K562 (cell line): ENCODE measurements around the gene USP13. TPM values are rescaled to one million over a fixed set of nuclear protein-coding genes. Genes with fewer than 3 reads are reported as not detected.

Experiments
- GTF2E2 ChIP-seq: fragments of 200-800 bp; sonication (Bioruptor generic); IDR thresholded peaks from 2 replicates; pipeline ENCODE4 v1.6.1; 2016; ENCODE audit warnings: missing genetic modification characterization, missing compliant biosample characterization
- HNRNPLL ChIP-seq: fragments of 200-400 bp; formaldehyde crosslinking; IDR thresholded peaks from 2 replicates; pipeline ENCODE4 v1.6.1; 2017; ENCODE audit warnings: low read length, low read depth, mild to moderate bottlenecking; ENCODE audit not compliant: poor library complexity, severe bottlenecking
- NFE2L1 ChIP-seq: fragments of 450-650 bp; IDR thresholded peaks from 2 replicates; pipeline ENCODE4 v1.6.1; 2016; ENCODE audit warnings: missing genetic modification characterization, low read depth, mild to moderate bottlenecking, missing compliant biosample characterization, moderate library complexity, borderline replicate concordance
- RHOXF2B ChIP-seq: fragments of 250-450 bp; sonication (Bioruptor Pico); conservative IDR thresholded peaks from 2 replicates; pipeline ENCODE4 v1.5.1; 2021
- U2AF1 ChIP-seq: fragments of 200-400 bp; formaldehyde crosslinking; optimal IDR thresholded peaks from 2 replicates; pipeline ENCODE3; 2017; ENCODE audit warnings: mild to moderate bottlenecking, low read depth, low read length, moderate library complexity
- ZFP30 ChIP-seq: fragments of 250-450 bp; sonication (Bioruptor Pico); IDR thresholded peaks from 2 replicates; pipeline ENCODE4 v1.8.0; 2022; ENCODE audit warnings: moderate library complexity, mild to moderate bottlenecking, inconsistent platforms, borderline replicate concordance
- ZNF3 ChIP-seq: fragments of 250-450 bp; sonication (Bioruptor Pico); IDR thresholded peaks from 2 replicates; pipeline ENCODE4 v1.5.0; 2021; ENCODE audit warnings: mild to moderate bottlenecking, moderate library complexity
- ZNF780A ChIP-seq: fragments of 250-450 bp; sonication (Bioruptor Pico); IDR thresholded peaks from 2 replicates; pipeline ENCODE4 v1.5.0; 2021; ENCODE audit warnings: mild to moderate bottlenecking
- polyA plus RNA-seq, 8 experiments: library from polyadenylated mRNA; depleted of rRNA in 4 of 8; stranded (reverse) in 5 of 8; unstranded in 3 of 8; fragments of >200 nt; fragmentation: Nextera tagmentation in 2 of 8; fragmentation: Illumina TruSeq in 1 of 8; extraction: Ambion mirVana in 2 of 8; extraction: Trizol in 1 of 8; gene quantifications; 2 replicates each; pipeline versions ENCODE4 v1.2.1 to v1.2.3, GENCODE V29; 2011 to 2014; ENCODE audit warnings: inconsistent platforms in 1 of 8, missing spikeins in 1 of 8
- total RNA-seq, 7 experiments: library from RNA; depleted of rRNA in 6 of 7; stranded (reverse); fragments of >200 nt in 6 of 7; fragmentation: Illumina TruSeq in 2 of 7; extraction: Trizol in 2 of 7; gene quantifications; 2 replicates each; pipeline versions ENCODE4 v1.2.1 to v1.2.3, GENCODE V29; 2011 to 2021; ENCODE audit warnings: low replicate concordance in 1 of 7
- TF ChIP-seq, protein P1 (sequence below), 2 experiments: fragments of 450-650 bp; IDR thresholded peaks; 2 replicates each; pipeline ENCODE4 v1.6.1; 2016; ENCODE audit warnings: mild to moderate bottlenecking in 2 of 2, borderline replicate concordance in 1 of 2, low read depth in 1 of 2, moderate library complexity in 1 of 2
- TF ChIP-seq, protein P2 (sequence below): sonication (generic); formaldehyde crosslinking; IDR thresholded peaks from 2 replicates; pipeline ENCODE4 v1.8.1; 2022; ENCODE audit warnings: missing genetic modification reagents
- TF ChIP-seq, protein P3 (sequence below): fragments of 450-650 bp; IDR thresholded peaks from 2 replicates; pipeline ENCODE4 v1.6.1; 2016; ENCODE audit warnings: mild to moderate bottlenecking

The USP13 gene
- total and polyA plus RNA-seq, 9 of the 15 experiments (the other 6 are each of a cell fraction or from before 2014, with no cell fraction given), result 0.11 to 2.3 (median 0.51) TPM

DNA sequence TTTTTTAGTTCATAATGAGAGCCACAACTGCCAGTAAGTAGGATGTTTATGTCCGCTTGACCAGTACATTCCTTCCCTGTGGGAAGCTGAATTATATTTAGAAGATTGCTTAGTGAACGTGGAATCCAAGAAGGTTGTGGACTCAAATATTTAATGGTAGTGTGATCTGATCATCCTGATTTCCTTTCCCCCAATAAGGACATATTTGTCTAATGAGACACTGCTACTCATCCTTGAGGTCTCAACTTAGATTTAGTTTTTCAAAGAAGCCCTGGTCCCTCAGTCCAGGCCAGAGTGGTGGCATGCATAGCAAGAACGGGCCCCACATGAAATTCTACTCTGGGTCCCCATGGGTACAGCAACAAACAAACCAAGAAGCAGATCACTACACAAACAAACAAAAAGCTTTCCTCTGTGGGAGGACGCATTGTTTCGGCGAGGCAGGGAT, 60.8 kb downstream of the USP13 start (continued):
- TF ChIP-seq, protein P1, sequence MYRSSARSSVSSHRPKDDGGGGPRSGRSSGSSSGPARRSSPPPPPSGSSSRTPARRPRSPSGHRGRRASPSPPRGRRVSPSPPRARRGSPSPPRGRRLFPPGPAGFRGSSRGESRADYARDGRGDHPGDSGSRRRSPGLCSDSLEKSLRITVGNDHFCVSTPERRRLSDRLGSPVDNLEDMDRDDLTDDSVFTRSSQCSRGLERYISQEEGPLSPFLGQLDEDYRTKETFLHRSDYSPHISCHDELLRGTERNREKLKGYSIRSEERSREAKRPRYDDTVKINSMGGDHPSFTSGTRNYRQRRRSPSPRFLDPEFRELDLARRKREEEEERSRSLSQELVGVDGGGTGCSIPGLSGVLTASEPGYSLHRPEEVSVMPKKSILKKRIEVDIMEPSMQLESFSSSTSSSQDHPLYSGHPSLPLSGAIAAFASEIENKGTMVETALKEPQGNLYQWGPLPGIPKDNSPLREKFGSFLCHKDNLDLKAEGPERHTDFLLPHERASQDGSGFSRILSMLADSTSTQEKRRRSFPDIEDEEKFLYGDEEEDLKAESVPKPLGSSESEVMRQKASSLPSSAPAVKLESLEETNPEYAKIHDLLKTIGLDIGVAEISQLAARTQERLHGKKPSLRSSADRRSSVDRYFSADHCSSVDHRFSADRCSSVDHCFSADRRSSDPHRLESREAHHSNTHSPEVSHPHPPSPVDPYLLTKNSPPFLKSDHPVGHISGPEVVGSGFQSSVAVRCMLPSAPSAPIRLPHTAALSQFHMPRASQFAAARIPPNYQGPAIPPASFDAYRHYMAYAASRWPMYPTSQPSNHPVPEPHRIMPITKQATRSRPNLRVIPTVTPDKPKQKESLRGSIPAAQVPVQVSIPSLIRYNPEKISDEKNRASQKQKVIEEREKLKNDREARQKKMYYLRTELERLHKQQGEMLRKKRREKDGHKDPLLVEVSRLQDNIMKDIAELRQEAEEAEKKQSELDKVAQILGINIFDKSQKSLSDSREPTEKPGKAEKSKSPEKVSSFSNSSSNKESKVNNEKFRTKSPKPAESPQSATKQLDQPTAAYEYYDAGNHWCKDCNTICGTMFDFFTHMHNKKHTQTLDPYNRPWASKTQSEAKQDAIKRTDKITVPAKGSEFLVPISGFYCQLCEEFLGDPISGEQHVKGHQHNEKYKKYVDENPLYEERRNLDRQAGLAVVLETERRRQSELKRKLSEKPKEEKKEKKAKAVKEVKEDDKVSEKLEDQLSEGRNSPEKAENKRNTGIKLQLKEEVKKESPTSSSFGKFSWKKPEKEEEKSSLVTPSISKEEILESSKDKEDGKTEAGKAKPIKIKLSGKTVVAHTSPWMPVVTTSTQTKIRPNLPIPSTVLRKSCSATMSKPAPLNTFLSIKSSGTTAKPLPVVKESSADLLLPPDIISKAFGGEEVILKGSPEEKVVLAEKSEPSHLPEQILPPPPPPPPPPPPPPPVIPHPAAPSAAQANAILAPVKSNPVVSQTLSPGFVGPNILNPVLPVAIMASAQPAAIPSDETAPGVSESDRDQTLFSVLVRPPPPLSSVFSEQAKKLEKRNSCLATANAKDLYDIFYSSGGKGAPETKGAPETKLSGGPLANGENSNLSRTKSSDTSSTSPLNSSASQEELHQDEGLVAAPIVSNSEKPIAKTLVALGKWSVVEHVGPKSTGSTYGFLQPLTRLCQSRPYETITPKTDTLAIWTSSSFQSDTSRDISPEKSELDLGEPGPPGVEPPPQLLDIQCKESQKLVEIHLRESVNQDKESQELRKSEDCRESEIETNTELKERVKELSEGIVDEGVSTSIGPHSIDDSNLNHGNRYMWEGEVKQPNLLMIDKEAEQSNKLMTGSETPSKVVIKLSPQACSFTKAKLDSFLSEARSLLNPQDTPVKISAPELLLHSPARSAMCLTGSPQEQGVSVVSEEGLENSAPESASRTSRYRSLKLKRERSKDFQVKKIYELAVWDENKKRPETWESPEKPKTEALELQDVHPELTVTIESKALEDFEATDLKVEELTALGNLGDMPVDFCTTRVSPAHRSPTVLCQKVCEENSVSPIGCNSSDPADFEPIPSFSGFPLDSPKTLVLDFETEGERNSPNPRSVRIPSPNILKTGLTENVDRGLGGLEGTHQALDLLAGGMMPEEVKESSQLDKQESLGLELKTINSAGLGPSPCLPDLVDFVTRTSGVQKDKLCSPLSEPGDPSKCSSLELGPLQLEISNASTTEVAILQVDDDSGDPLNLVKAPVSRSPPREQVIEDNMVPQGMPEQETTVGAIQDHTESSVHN (IDR thresholded peaks at IDR 0.05; ENCODE audit: borderline replicate concordance in 1 of 2, low read depth in 1 of 2), result no peak
- TF ChIP-seq U2AF1, result no peak
- no peak for TF ChIP-seq NFE2L1 (tag)
- no peak for TF ChIP-seq ZFP30 (CRISPR knock-in tag)
- no peak for TF ChIP-seq ZNF3 (CRISPR knock-in tag)
- TF ChIP-seq HNRNPLL, result no peak
- no peak for TF ChIP-seq RHOXF2B
- no peak for TF ChIP-seq ZNF780A (CRISPR knock-in tag)
- TF ChIP-seq, protein P2, sequence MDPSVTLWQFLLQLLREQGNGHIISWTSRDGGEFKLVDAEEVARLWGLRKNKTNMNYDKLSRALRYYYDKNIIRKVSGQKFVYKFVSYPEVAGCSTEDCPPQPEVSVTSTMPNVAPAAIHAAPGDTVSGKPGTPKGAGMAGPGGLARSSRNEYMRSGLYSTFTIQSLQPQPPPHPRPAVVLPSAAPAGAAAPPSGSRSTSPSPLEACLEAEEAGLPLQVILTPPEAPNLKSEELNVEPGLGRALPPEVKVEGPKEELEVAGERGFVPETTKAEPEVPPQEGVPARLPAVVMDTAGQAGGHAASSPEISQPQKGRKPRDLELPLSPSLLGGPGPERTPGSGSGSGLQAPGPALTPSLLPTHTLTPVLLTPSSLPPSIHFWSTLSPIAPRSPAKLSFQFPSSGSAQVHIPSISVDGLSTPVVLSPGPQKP (CRISPR knock-in tag), result no peak
- TF ChIP-seq GTF2E2 (tag), result no peak
- TF ChIP-seq, protein P3, sequence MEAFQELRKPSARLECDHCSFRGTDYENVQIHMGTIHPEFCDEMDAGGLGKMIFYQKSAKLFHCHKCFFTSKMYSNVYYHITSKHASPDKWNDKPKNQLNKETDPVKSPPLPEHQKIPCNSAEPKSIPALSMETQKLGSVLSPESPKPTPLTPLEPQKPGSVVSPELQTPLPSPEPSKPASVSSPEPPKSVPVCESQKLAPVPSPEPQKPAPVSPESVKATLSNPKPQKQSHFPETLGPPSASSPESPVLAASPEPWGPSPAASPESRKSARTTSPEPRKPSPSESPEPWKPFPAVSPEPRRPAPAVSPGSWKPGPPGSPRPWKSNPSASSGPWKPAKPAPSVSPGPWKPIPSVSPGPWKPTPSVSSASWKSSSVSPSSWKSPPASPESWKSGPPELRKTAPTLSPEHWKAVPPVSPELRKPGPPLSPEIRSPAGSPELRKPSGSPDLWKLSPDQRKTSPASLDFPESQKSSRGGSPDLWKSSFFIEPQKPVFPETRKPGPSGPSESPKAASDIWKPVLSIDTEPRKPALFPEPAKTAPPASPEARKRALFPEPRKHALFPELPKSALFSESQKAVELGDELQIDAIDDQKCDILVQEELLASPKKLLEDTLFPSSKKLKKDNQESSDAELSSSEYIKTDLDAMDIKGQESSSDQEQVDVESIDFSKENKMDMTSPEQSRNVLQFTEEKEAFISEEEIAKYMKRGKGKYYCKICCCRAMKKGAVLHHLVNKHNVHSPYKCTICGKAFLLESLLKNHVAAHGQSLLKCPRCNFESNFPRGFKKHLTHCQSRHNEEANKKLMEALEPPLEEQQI, result no peak
